Transverse colon (tissue), 4 donors: ENCODE measurements around the gene KRT80. TPM values are rescaled to one million over a fixed set of nuclear protein-coding genes. Genes with fewer than 3 reads are reported as not detected.

Experiments used
- DNase-seq: peaks from one replicate; pipeline ENCODE4 v3.0.0-alpha.2; 2019
- H3K27ac ChIP-seq, 4 donors: fragments of 200-600 bp; sonication (generic); 2 replicates each; pipeline ENCODE4 v1.5.1; 2016 to 2018; ENCODE audit warnings: inconsistent platforms in 4 of 4
- H3K27me3 ChIP-seq: fragments of 200-600 bp; sonication (generic); 2 replicates; pipeline ENCODE4 v1.5.1; 2017; ENCODE audit warnings: inconsistent platforms
- H3K36me3 ChIP-seq, 4 donors: fragments of 200-600 bp; sonication (generic); 2 replicates each; pipeline ENCODE4 v1.5.1; 2017 to 2019; ENCODE audit warnings: inconsistent platforms in 4 of 4
- H3K4me1 ChIP-seq, 4 donors: fragments of 200-600 bp; sonication (generic); 2 replicates each; pipeline ENCODE4 v1.5.1; 2017 to 2020; ENCODE audit warnings: inconsistent platforms in 4 of 4
- H3K4me3 ChIP-seq, 4 donors: fragments of 200-600 bp; sonication (generic); 1 replicate in 1 of 4; 2 replicates in 3 of 4; pipeline versions ENCODE4 v1.5.1 to v1.6.1; 2017 to 2019; ENCODE audit warnings: inconsistent platforms in 4 of 4
- H3K9me3 ChIP-seq, 2 donors: fragments of 200-600 bp; sonication (generic); 2 replicates each; pipeline ENCODE4 v1.5.1; 2017 to 2019; ENCODE audit warnings: inconsistent platforms in 2 of 2
- CTCF ChIP-seq, 5 experiments: fragments of 200-600 bp in 3 of 5; fragments of 450-650 bp in 2 of 5; sonication (generic) in 3 of 5; IDR thresholded peaks; 1 replicate in 2 of 5; 2 replicates in 3 of 5; pipeline ENCODE4 v1.5.1; 2016 to 2017; ENCODE audit warnings: antibody characterized with exemption in 5 of 5, inconsistent platforms in 3 of 5, mild to moderate bottlenecking in 2 of 5, moderate library complexity in 1 of 5
- EP300 ChIP-seq: sonication (generic); formaldehyde crosslinking; IDR thresholded peaks from one replicate; pipeline ENCODE4 v1.6.1; 2017; ENCODE audit warnings: antibody characterized with exemption, low read depth
- POLR2A ChIP-seq: fragments of 450-650 bp; IDR thresholded peaks from one replicate; pipeline ENCODE4 v1.6.1; 2016; ENCODE audit warnings: antibody characterized with exemption, mild to moderate bottlenecking, moderate library complexity
- POLR2AphosphoS5 ChIP-seq, 3 donors: sonication (generic); formaldehyde crosslinking; IDR thresholded peaks; one replicate each; pipeline ENCODE4 v1.6.1; 2016; ENCODE audit warnings: antibody characterized with exemption in 3 of 3
- WGBS, 2 donors: methylation state at CpG; one replicate each; pipeline ENCODE4 v1.1.5; 2018; ENCODE audit warnings: low coverage in 1 of 2; 5-methylcytosine and 5-hydroxymethylcytosine counted together
- in situ Hi-C, 4 donors: fragments of 200-750 bp; cut with MboI; loops; one replicate each; pipeline versions ENCODE4 v1.15.0 to v1.15.1; 2017; ENCODE audit warnings: low sequenced_read_pairs in 3 of 4, low pct_ligation_motif_present in 1 of 4, low pct_unique_long_range_greater_than_20kb in 1 of 4
- intact Hi-C: fragments of 100-400 bp; cut with DNase I; formaldehyde crosslinking; loops from one replicate; pipeline ENCODE4 v1.15.1; 2023; ENCODE audit warnings: low total_unique reads
- total RNA-seq, 4 donors: library from RNA; depleted of rRNA; stranded (reverse); fragments of >200 nt; gene quantifications; one replicate each; pipeline ENCODE4 v1.1.0, GENCODE V29; 2016

Gene KRT80
- total RNA-seq, 4 donors from 2014 or later = 0.14 TPM; not detected in 3

DNA sequence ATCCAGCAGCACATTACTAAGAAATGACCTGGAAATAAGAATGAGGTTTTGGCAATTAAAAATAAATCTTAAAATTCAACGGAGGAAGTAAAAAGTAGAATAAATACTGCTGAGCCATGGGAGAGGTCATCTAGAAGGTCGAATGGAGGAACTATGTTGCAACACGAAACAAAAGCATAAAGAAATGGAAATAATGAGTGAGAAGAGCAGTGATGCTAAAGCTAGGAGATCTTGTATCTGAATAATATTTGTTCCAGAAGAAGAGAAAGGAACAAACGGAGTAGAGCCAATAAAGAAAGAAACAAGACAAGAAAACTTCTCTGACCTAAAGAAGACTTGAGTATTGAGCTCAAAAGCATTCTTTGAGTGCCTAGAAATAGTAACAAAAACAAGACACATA lies 34.6 kb upstream of the KRT80 start:
- no peak overlapping the region for H3K27ac ChIP-seq
- no peak overlapping the region for H3K4me3 ChIP-seq
- no peak for TF ChIP-seq POLR2AphosphoS5 (IDR thresholded peaks at IDR 0.05)
- no peak for TF ChIP-seq POLR2A
- TF ChIP-seq EP300 = no peak
- TF ChIP-seq CTCF (IDR thresholded peaks at IDR 0.05) = no peak
- in situ Hi-C loops (no loop called here), intact Hi-C loops (no loop called here)
- no peaks in the 10 kb centered on the region for H3K4me1 ChIP-seq
- H3K36me3 ChIP-seq = no peaks in the 10 kb centered on the region
- no peak for DNase-seq
- no peaks in the 10 kb centered on the region for H3K9me3 ChIP-seq
- no peaks in the 10 kb centered on the region for H3K27me3 ChIP-seq
- 54 to 69% methylated on average over 4 of the region's 4 CpGs for WGBS, 2 donors

DNA sequence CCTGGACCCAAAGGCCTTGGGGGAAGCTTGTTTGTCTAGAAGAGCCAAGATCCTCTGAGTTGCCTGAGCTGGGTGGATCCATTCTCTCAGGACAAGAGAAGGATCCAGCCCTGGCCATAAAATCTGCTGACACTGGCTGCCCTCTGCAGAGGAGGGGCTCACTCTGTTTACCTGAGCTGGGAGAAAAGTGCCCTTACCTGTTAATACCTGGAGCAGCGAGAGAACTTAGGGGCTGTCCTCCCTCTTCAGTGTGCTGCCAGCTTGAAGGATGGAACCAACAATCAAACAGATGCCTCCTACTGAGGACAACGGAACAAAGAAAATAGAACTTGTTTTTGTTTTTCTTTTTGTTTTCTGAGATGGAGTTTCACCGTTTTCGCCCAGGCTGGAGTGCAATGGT lies 33.9 kb upstream of the KRT80 start:
- intact Hi-C loops = no loop called here
- in situ Hi-C loops = no loop called here
- DNase-seq = no peak
- Histone ChIP-seq H3K4me1 (no peaks in the 10 kb centered on the region), H3K27ac (no peak overlapping the region), H3K9me3 (no peaks in the 10 kb centered on the region), H3K27me3 (no peaks in the 10 kb centered on the region), H3K4me3 (no peak overlapping the region), H3K36me3 (no peaks in the 10 kb centered on the region)
- TF ChIP-seq EP300 (no peak), POLR2A (no peak), CTCF (IDR thresholded peaks at IDR 0.05) (no peak)
- 75 to 78% methylated on average over 4 of the region's 4 CpGs for WGBS, 2 donors

DNA sequence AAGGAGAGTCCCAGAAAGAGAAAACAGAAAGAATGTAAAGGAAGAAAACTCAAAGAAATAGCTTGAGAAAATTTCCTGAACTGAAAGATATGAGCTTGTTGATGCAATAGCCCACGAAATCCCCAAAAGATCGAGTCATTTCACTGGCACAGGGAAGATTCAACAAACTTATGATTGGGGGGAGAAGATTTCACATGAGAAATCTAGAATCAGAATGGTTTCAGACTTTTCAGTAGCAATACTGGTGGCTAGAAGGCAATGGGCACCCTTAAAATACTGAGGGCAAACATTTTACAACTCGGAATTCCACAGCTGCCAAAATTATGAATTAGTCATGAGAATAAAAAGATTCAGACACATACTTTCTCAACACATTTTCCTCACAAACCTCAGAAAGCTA lies 32.3 kb upstream of the KRT80 start:
- H3K27me3 ChIP-seq = no peaks in the 10 kb centered on the region
- no peak for DNase-seq
- no peak overlapping the region for H3K4me3 ChIP-seq
- H3K27ac ChIP-seq = no peak overlapping the region
- TF ChIP-seq POLR2AphosphoS5 (IDR thresholded peaks at IDR 0.05) (no peak), EP300 (no peak)
- H3K36me3 ChIP-seq = no peaks in the 10 kb centered on the region
- in situ Hi-C loops (no loop called here), intact Hi-C loops (no loop called here)
- H3K4me1 ChIP-seq = no peaks in the 10 kb centered on the region
- WGBS, 2 donors = 64 to 76% methylated on average over 3 of the region's 3 CpGs
- H3K9me3 ChIP-seq = no peaks in the 10 kb centered on the region

- Histone ChIP-seq H3K27me3 (no peaks in the 10 kb centered on the region), H3K27ac (no peak overlapping the region), H3K36me3 (no peaks in the 10 kb centered on the region), H3K4me3 (no peak overlapping the region), H3K9me3 (no peaks in the 10 kb centered on the region), H3K4me1 (no peaks in the 10 kb centered on the region)
- TF ChIP-seq EP300 = no peak
- no peak for TF ChIP-seq CTCF (IDR thresholded peaks at IDR 0.05)
- no peak for TF ChIP-seq POLR2A
- no peak for TF ChIP-seq POLR2AphosphoS5 (IDR thresholded peaks at IDR 0.05)
- in situ Hi-C loops = no loop called here
- DNase-seq = no peak
- intact Hi-C loops = no loop called here
- WGBS, 2 donors = 91 to 93% methylated on average over 5 of the region's 5 CpGs
Measured at GRCh38 chr12:52223406-52224039, 31.7 kb upstream of the KRT80 start.

DNA sequence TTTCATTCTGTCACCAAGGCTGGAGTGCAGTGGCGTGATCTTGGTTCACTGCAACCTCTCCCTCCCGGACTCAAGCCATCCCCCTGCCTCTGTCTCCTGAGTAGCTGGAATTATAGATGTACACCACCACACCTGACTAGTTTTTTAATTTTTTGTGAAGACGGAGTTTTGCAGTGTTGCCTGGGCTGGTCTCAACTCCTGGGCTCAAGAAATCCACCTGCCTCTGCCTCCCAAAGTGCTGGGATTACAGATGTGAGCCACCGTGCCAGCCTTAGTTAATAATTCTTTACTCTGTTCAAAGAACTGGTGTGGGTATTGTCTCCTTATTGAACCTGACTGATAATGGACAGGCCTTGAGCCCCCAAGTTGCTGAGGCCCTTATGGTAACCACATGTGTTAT lies 30.9 kb upstream of the KRT80 start:
- 67 to 70% methylated on average over 3 to 4 of the region's 4 CpGs for WGBS, 2 donors
- Histone ChIP-seq H3K36me3 (no peaks in the 10 kb centered on the region), H3K4me3 (no peak overlapping the region), H3K4me1 (peaks cover 0 to 4% (median under 1%) of the 10 kb centered on the region in 4 donors), H3K9me3 (no peaks in the 10 kb centered on the region), H3K27ac (no peak overlapping the region), H3K27me3 (no peaks in the 10 kb centered on the region)
- DNase-seq = no peak
- TF ChIP-seq POLR2A (no peak), POLR2AphosphoS5 (IDR thresholded peaks at IDR 0.05) (no peak), CTCF (IDR thresholded peaks at IDR 0.05) (no peak), EP300 (no peak)
- in situ Hi-C loops = no loop called here
- intact Hi-C loops = no loop called here
